ENCODE measurements around the gene COL6A5. TPM values are rescaled to one million over a fixed set of nuclear protein-coding genes. Genes with fewer than 3 reads are reported as not detected.

The COL6A5 gene
- total RNA-seq, 2 donors from 2014 or later = not detected

- Histone ChIP-seq H3K4me1 (no peaks in the 10 kb centered on the region), H3K9me3 (no peaks in the 10 kb centered on the region), H3K27ac (no peak overlapping the region), H3K36me3 (replicated peaks in 1 of 2; ENCODE audit: insufficient read depth in 1 of 2, low read depth in 2 of 2) (no peaks in the 10 kb centered on the region), H3K27me3 (no peaks in the 10 kb centered on the region), H3K4me3 (no peak overlapping the region)
- DNase-seq (no peak), ATAC-seq (no peak)
- WGBS, 2 donors = 56 to 61% methylated on average over 5 of the region's 5 CpGs
- intact Hi-C loops (cut with DNase I) = no loop called here
- no peak for TF ChIP-seq POLR2A (IDR thresholded peaks at IDR 0.05)
- TF ChIP-seq, protein P1, sequence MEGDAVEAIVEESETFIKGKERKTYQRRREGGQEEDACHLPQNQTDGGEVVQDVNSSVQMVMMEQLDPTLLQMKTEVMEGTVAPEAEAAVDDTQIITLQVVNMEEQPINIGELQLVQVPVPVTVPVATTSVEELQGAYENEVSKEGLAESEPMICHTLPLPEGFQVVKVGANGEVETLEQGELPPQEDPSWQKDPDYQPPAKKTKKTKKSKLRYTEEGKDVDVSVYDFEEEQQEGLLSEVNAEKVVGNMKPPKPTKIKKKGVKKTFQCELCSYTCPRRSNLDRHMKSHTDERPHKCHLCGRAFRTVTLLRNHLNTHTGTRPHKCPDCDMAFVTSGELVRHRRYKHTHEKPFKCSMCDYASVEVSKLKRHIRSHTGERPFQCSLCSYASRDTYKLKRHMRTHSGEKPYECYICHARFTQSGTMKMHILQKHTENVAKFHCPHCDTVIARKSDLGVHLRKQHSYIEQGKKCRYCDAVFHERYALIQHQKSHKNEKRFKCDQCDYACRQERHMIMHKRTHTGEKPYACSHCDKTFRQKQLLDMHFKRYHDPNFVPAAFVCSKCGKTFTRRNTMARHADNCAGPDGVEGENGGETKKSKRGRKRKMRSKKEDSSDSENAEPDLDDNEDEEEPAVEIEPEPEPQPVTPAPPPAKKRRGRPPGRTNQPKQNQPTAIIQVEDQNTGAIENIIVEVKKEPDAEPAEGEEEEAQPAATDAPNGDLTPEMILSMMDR (IDR thresholded peaks at IDR 0.05) = no peak
Observed at GRCh38 chr3:130529486-130530215, 184.2 kb downstream of the COL6A5 start.

DNA sequence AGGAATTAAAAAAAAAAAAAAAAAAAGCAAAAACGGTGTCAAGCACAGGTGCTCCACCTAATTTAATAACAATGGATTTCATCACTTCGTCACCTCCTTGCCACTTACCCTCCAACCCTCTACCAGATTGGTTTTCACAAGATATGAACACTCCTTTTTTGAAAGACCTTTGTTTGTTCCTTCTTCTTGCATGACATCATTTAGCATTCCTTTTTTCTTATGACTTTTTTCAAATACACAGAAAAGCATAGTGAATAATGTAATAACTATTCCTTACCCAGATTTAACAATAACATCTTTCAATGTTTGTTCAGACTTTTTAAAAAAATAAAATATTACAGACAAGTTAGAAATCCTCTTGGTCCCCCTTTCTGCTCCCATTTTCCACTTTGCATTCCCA lies 187.8 kb downstream of the COL6A5 start:
- Histone ChIP-seq H3K27me3 (no peaks in the 10 kb centered on the region), H3K4me3 (no peak overlapping the region), H3K36me3 (replicated peaks in 1 of 2; ENCODE audit: insufficient read depth in 1 of 2, low read depth in 2 of 2) (no peaks in the 10 kb centered on the region), H3K4me1 (no peaks in the 10 kb centered on the region), H3K27ac (no peak overlapping the region), H3K9me3 (no peaks in the 10 kb centered on the region)
- no peak for ATAC-seq
- intact Hi-C loops (cut with DNase I) = no loop called here
- 56 to 60% methylated on average over 2 of the region's 2 CpGs for WGBS, 2 donors
- no peak for DNase-seq
- TF ChIP-seq POLR2A (IDR thresholded peaks at IDR 0.05) = no peak
- TF ChIP-seq, protein P1 (IDR thresholded peaks at IDR 0.05) = no peak

Other genes starting within 250 kb of the COL6A5 start
- not detected for gene COL6A6, start 171.5 kb downstream of the COL6A5 start, total RNA-seq